SW480 (cell line): ENCODE results near the gene CST3.
"Not testable (repeated sequence)": the region's sequence is repeated elsewhere in the genome, so short reads cannot be mapped to it uniquely, and the experiment has no call there.

Source experiments
- DNase-seq: peaks from one replicate; pipeline ENCODE4 v3.0.0-alpha.2; 2016; ENCODE audit warnings: low spot score

Gene CST3

GRCh38 chr20:23662276-23662870 is 24.6 kb upstream of the CST3 start:
- DNase-seq: no peak

GRCh38 chr20:23661002-23661429 is 23.3 kb upstream of the CST3 start:
- no peak for DNase-seq

GRCh38 chr20:23659989-23660837 is 22.5 kb upstream of the CST3 start:
- no peak for DNase-seq

- not testable (repeated sequence) for DNase-seq
Measured at GRCh38 chr20:23659610-23659988, 21.8 kb upstream of the CST3 start.

GRCh38 chr20:23658989-23659609 is 21.3 kb upstream of the CST3 start:
- peak; percentile 56 for DNase-seq

GRCh38 chr20:23658336-23658735 is 20.6 kb upstream of the CST3 start:
- no peak for DNase-seq

- DNase-seq: no peak
Measured at GRCh38 chr20:23657202-23657601, 19.4 kb upstream of the CST3 start.

- DNase-seq: no peak
Measured at GRCh38 chr20:23656372-23656771, 18.6 kb upstream of the CST3 start.

- no peak for DNase-seq
Measured at GRCh38 chr20:23655491-23656211, 17.9 kb upstream of the CST3 start.

- no peak for DNase-seq
Measured at GRCh38 chr20:23654717-23655116, 17.0 kb upstream of the CST3 start.

- no peak for DNase-seq
Measured at GRCh38 chr20:23654000-23654399, 16.2 kb upstream of the CST3 start.

- DNase-seq: no peak
Measured at GRCh38 chr20:23653400-23653938, 15.7 kb upstream of the CST3 start.

- no peak for DNase-seq
Measured at GRCh38 chr20:23652926-23653325, 15.2 kb upstream of the CST3 start.

GRCh38 chr20:23652371-23652770 is 14.6 kb upstream of the CST3 start:
- DNase-seq: peak; percentile 44

- no peak for DNase-seq
Measured at GRCh38 chr20:23651117-23651516, 13.4 kb upstream of the CST3 start.

- no peak for DNase-seq
Measured at GRCh38 chr20:23649830-23650417, 12.2 kb upstream of the CST3 start.

GRCh38 chr20:23649242-23649641 is 11.5 kb upstream of the CST3 start:
- no peak for DNase-seq

- no peak for DNase-seq
Measured at GRCh38 chr20:23647346-23647745, 9.6 kb upstream of the CST3 start.

GRCh38 chr20:23646106-23646873 is 8.5 kb upstream of the CST3 start:
- no peak for DNase-seq

- DNase-seq: no peak
Measured at GRCh38 chr20:23645575-23645974, 7.8 kb upstream of the CST3 start.

- no peak for DNase-seq
Measured at GRCh38 chr20:23644164-23644563, 6.4 kb upstream of the CST3 start.
